SJCRH30 (cell line): ENCODE results near the gene COL20A1. TPM values are rescaled to one million over a fixed set of nuclear protein-coding genes. Genes with fewer than 3 reads are reported as not detected.

Experiments
- DNase-seq, 2 experiments: peaks; one replicate each; pipeline ENCODE4 v3.0.0-alpha.2; 2015 to 2020
- H3K27ac ChIP-seq: fragments of 250-450 bp; sonication (Bioruptor Pico); 2 replicates; pipeline ENCODE4 v1.5.1; 2020; ENCODE audit warnings: mild to moderate bottlenecking, moderate library complexity
- H3K27me3 ChIP-seq: fragments of 250-450 bp; sonication (Bioruptor Pico); 2 replicates; pipeline ENCODE4 v1.5.1; 2020; ENCODE audit warnings: mild to moderate bottlenecking, moderate library complexity
- H3K36me3 ChIP-seq: fragments of 250-450 bp; sonication (Bioruptor Pico); 2 replicates; pipeline ENCODE4 v1.5.1; 2020; ENCODE audit warnings: mild to moderate bottlenecking, moderate library complexity
- H3K4me1 ChIP-seq: fragments of 250-450 bp; sonication (Bioruptor Pico); 2 replicates; pipeline ENCODE4 v1.5.1; 2020; ENCODE audit warnings: mild to moderate bottlenecking, moderate library complexity
- H3K4me3 ChIP-seq: fragments of 250-450 bp; sonication (Bioruptor Pico); 2 replicates; pipeline ENCODE4 v1.5.1; 2020; ENCODE audit warnings: mild to moderate bottlenecking, moderate library complexity
- H3K9me3 ChIP-seq: fragments of 250-450 bp; sonication (Bioruptor Pico); replicated peaks from 2 replicates; pipeline ENCODE4 v1.5.1; 2020; ENCODE audit warnings: mild to moderate bottlenecking, moderate library complexity
- total RNA-seq: library from RNA; depleted of rRNA; stranded (reverse); fragments of >200 nt; shearing (Covaris generic); gene quantifications from 2 replicates; pipeline ENCODE4 v1.2.3, GENCODE V29; 2014

COL20A1 gene
- total RNA-seq, 1 experiment from 2014 or later, result not detected

- H3K4me3 ChIP-seq, result peak overlapping the region; percentile 0; the same call in 1 of the 2 replicates
- no peaks in the 10 kb centered on the region for H3K9me3 ChIP-seq
- H3K36me3 ChIP-seq, result no peaks in the 10 kb centered on the region
- H3K27me3 ChIP-seq, result peaks cover 7% of the 10 kb centered on the region
- peaks cover 71% of the 10 kb centered on the region for H3K4me1 ChIP-seq
- DNase-seq, result peak in 1 of 2 experiments; percentile 52
- H3K27ac ChIP-seq, result no peak overlapping the region
Observed at GRCh38 chr20:63268671-63269439, 24.1 kb upstream of the COL20A1 start.

GRCh38 chr20:63269724-63270123, 23.3 kb upstream of the COL20A1 start:
- H3K4me1 ChIP-seq, result peaks cover 69% of the 10 kb centered on the region
- H3K9me3 ChIP-seq, result no peaks in the 10 kb centered on the region
- DNase-seq, result no peak
- H3K36me3 ChIP-seq, result no peaks in the 10 kb centered on the region
- no peak overlapping the region for H3K4me3 ChIP-seq
- no peaks in the 10 kb centered on the region; the same call in 1 of the 2 replicates for H3K27me3 ChIP-seq
- no peak overlapping the region for H3K27ac ChIP-seq

GRCh38 chr20:63270606-63271325, 22.2 kb upstream of the COL20A1 start:
- peak in 1 of 2 experiments; percentile 68 for DNase-seq
- no peak overlapping the region; the same call in 1 of the 2 replicates for H3K27ac ChIP-seq
- peaks cover 60% of the 10 kb centered on the region for H3K4me1 ChIP-seq
- no peaks in the 10 kb centered on the region for H3K9me3 ChIP-seq
- H3K36me3 ChIP-seq, result peaks cover 1% of the 10 kb centered on the region
- no peak overlapping the region for H3K4me3 ChIP-seq
- H3K27me3 ChIP-seq, result no peaks in the 10 kb centered on the region

DNA sequence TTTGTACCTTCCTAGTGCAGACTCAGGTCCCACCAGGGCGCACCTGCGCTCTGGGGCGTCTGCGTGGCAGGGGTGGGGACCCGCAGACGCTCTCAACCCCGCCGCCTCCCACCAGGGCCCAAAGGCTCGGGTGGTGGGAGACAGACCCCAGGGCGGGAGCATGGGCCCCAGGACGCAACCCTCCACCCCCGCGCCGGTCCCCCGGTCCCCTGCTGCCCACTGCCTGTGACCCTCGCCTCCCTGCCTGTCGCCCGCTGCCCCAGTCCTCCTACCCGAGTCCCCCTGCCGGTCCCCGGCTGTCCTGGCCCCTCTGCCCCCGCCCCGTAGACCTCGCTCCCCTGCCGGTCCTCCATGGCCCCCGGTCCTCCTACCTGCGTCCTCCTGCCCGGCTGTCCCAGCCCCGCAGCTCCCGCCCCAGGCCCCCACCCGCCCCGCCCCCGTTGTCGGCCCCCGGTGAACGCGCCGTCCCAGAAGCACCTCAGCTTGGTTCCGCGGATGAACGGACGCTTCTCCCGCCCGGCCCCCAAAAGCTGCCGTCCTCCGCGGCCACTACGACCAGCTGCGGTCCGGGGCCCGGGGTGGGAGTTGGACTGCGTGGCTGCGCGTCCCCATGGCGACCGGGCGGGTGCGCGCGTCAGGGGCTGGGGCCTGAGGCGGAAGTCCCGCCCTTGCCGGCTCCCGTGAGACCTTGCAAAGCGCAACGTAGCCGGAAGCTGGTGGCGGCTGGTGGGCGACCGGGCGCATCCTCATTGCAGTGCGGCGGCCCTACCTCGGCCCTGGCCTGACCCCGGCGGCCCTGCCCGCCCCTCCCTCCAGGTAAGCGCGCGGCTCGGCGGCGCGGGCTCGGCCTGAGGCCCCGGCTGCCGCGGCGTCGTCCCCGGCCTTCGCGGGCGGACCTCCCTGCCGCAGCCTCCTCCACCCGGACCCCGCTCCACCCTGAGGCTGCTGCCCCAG, 20.6 kb upstream of the COL20A1 start, which contains the start of gene ARFGAP1:
ARFGAP1 (plus strand) TSS at position 709 of the 954 bp plus-strand sequence. CDS start 2,768 bp downstream, outside the sequence.
- Histone ChIP-seq H3K9me3 (no peaks in the 10 kb centered on the region), H3K4me3 (peak within 1 kb of the TSS; percentile 90), H3K27me3 (no peaks in the 10 kb centered on the region), H3K27ac (no peak within 1 kb of the TSS), H3K4me1 (peaks cover 48% of the 10 kb centered on the region), H3K36me3 (peaks cover 17% of the 10 kb centered on the region)
- peak; percentile 98 for DNase-seq

DNA sequence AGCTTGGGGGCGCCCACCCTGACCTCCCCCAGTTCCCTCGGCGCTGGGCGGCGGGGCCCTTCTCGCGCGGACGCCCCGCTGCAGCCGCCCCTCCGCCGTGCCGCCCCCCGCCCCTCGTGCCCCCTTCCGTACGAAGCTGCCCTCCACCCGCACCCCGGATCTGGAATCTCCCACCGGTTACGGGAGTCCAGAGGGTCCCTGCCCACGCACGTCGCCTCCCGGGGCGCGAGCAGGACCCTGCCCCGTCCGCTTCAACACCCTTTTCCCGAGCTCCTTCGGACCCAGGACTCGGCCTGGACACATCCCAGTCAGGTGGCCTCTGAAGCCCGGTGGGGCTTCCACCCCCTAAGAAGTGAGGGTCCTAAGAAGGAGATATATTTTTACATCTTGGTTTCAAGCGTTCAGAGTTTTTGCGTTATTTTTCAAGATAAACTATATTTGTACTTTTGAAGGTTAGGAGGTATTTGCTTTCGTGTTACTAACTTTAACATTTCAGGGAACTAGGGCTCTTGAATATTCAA, 19.9 kb upstream of the COL20A1 start:
- Histone ChIP-seq H3K4me3 (peak overlapping the region; percentile 90), H3K9me3 (no peaks in the 10 kb centered on the region), H3K4me1 (peaks cover 41% of the 10 kb centered on the region), H3K27ac (no peak overlapping the region), H3K36me3 (peaks cover 23% of the 10 kb centered on the region), H3K27me3 (no peaks in the 10 kb centered on the region)
- no peak for DNase-seq

DNA sequence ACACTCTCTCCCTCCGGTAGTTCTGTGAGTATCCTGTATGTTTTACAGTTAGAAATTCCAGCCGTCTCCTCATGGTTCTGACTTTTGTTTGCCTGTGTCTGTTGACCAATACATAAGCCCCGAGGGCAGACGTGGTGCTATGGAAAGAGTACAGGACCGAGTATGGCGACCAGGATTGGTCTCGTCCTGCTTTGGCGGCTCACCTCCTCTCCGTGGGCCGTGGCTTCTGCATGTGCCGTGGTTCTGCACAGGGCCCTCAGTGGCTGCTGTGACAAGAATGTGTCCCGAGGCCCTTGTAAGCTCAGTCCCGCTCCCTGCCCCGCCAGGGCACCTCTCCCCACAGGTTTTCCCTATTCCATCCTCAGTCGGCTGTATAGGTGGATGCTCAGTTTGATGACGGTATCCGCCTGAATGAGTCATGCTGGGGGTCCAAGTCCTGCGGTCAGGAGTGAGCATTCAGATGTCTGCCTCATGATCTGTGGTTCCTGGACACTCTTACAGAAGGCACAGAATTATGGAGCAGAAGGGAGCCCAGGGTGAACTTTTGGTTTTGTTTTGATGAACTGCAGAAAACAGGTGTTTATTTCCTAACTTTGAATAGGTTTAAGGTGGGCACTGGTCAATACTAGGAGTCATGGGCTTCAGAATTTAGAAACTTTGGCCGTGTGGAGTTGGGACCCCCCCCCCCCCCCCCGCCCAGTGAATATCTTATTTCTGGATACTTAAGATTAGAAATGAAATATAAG, 19.2 kb upstream of the COL20A1 start:
- peaks cover 34% of the 10 kb centered on the region for H3K4me1 ChIP-seq
- no peak for DNase-seq

GRCh38 chr20:63274381-63275228, 18.4 kb upstream of the COL20A1 start:
- Histone ChIP-seq H3K9me3 (no peaks in the 10 kb centered on the region), H3K36me3 (peaks cover 35% of the 10 kb centered on the region), H3K4me3 (no peak overlapping the region), H3K4me1 (peaks cover 26% of the 10 kb centered on the region), H3K27me3 (no peaks in the 10 kb centered on the region), H3K27ac (no peak overlapping the region)
- no peak for DNase-seq

More for the DNA sequence above, 19.2 kb upstream of the COL20A1 start:
- Histone ChIP-seq H3K27ac (no peak overlapping the region), H3K9me3 (no peaks in the 10 kb centered on the region), H3K4me3 (peak overlapping the region; percentile 90), H3K27me3 (no peaks in the 10 kb centered on the region), H3K36me3 (peaks cover 28% of the 10 kb centered on the region)

GRCh38 chr20:63275825-63276224, 17.2 kb upstream of the COL20A1 start:
- H3K27me3 ChIP-seq, result no peaks in the 10 kb centered on the region
- H3K4me1 ChIP-seq, result peaks cover 19% of the 10 kb centered on the region
- peaks cover 47% of the 10 kb centered on the region for H3K36me3 ChIP-seq
- H3K4me3 ChIP-seq, result no peak overlapping the region
- H3K27ac ChIP-seq, result no peak overlapping the region
- DNase-seq, result no peak
- H3K9me3 ChIP-seq, result no peaks in the 10 kb centered on the region

GRCh38 chr20:63276956-63277355, 16.0 kb upstream of the COL20A1 start:
- H3K4me3 ChIP-seq, result no peak overlapping the region
- peaks cover 8% of the 10 kb centered on the region for H3K4me1 ChIP-seq
- no peak overlapping the region for H3K27ac ChIP-seq
- no peaks in the 10 kb centered on the region for H3K9me3 ChIP-seq
- DNase-seq, result no peak
- no peaks in the 10 kb centered on the region for H3K27me3 ChIP-seq
- peaks cover 50% of the 10 kb centered on the region for H3K36me3 ChIP-seq

DNA sequence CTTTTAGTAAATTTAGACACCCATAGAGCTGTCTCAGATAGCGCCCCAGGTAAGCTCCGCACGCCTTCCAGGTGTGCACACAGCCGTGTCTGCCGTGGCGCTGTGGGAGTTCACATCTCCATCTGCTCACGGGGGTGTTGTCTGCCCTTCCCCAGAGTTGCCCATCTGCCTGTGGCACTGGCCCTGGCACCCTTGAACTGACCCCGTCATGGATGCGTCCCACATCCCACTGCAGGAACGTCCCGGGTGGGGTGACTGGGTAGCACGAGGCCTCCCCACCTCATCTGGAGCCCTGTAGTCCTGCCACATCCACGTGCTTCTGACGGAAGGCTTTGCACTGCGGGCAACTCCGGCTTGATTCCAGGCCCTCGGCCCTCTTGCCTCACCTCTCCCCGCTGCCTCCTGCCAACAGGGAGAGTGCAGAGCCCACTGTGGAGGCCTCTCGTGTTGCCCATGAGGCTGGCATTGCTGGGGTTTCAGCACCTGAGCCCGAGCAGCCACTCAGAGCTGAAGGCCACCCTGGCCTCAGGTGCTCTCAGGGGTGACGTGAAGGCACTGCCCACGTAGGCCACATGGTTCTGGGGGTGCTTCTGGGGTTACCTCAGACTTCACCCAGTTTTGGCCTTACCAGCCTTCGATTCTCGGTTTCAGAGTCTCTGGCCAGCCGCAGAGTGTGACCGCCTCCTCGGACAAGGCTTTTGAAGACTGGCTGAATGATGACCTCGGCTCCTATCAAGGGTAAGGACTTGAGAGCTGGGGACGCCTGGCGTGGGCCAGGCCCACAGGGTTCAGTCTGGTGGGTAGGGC, 15.3 kb upstream of the COL20A1 start:
- H3K36me3 ChIP-seq, result peaks cover 52% of the 10 kb centered on the region
- no peaks in the 10 kb centered on the region for H3K9me3 ChIP-seq
- H3K4me1 ChIP-seq, result peaks cover 7% of the 10 kb centered on the region
- no peaks in the 10 kb centered on the region for H3K27me3 ChIP-seq
- H3K27ac ChIP-seq, result no peak overlapping the region
- no peak for DNase-seq
- H3K4me3 ChIP-seq, result no peak overlapping the region

- no peaks in the 10 kb centered on the region for H3K9me3 ChIP-seq
- H3K27me3 ChIP-seq, result no peaks in the 10 kb centered on the region
- no peak overlapping the region for H3K4me3 ChIP-seq
- peaks cover 62% of the 10 kb centered on the region for H3K36me3 ChIP-seq
- H3K27ac ChIP-seq, result no peak overlapping the region
- no peak for DNase-seq
- peaks cover 3% of the 10 kb centered on the region for H3K4me1 ChIP-seq
Observed at GRCh38 chr20:63278661-63279060, 14.3 kb upstream of the COL20A1 start.

DNA sequence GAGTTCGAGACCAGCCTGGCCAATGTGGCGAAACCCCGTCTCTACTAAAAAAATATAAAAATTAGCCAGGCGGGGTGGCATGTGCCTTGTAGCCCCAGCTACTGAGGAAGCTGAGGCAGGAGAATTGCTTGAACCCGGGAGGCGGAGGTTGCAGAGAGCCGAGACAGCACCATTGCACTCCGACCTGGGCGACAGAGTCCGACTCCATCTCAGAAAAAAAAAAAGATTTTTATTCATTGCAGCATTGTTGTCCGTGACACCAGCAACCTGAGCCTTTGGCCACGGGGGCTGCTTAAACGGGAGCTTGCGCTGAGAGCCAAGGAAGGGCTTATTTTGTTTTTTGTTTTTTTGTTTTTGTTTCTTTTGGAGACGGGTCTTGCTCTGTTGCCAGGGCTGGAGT, 13.1 kb upstream of the COL20A1 start:
- no peak overlapping the region for H3K4me3 ChIP-seq
- H3K27ac ChIP-seq, result no peak overlapping the region
- no peaks in the 10 kb centered on the region for H3K9me3 ChIP-seq
- H3K4me1 ChIP-seq, result no peaks in the 10 kb centered on the region
- H3K27me3 ChIP-seq, result no peaks in the 10 kb centered on the region
- no peak for DNase-seq
- H3K36me3 ChIP-seq, result peaks cover 63% of the 10 kb centered on the region
